ENCODE data around the gene TEX2. TPM values are rescaled to one million over a fixed set of nuclear protein-coding genes. Genes with fewer than 3 reads are reported as not detected.

Gene TEX2
- total and polyA plus RNA-seq, 2 of the 13 experiments (the other 11 are each of a cell fraction or from before 2014, with no cell fraction given) = 21.4 to 37.7 TPM

DNA sequence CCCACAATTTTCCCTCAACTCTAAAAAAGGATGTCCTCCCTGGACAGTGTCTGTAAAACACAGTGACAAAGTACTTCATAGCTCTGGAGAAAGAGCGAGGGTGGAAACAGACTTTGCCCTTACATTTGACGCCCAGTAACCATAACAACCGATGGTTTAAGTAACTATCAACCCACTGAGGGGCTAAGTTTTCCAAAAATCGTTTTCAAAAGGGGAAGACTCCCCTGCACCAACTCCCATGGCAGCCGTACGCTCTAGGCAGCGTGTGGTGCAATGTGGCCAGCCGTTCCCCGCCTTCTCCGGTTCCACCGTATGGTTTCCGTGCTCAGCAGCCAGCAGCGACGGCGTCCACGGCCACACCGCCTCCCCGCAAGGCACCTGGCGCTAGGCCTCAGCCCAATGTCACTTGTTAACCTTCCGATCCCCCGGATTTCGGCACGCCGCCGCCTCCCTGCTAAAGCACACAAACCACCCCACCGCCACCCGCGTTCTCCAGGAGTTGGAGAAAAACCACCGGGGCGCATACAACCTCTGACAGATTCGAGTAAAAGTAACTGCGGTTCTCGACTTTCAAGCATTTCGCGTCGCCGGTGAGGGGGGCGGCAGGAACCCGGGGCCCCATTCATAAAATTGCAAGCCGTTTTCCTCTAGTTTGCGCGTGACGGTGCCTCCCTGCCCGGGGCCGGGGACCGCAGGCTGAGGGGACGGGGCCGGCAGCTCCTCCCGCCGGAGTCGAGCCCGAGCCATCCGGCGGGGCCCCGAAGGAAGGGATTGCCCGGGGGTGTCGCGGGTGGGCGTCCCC, 661 bp downstream of the TEX2 start (continued):
- no peak; the same call in 1 of the 2 replicates for TF ChIP-seq ZBTB43 (CRISPR knock-in tag; conservative IDR thresholded peaks at IDR 0.05)
- TF ChIP-seq, protein P1, sequence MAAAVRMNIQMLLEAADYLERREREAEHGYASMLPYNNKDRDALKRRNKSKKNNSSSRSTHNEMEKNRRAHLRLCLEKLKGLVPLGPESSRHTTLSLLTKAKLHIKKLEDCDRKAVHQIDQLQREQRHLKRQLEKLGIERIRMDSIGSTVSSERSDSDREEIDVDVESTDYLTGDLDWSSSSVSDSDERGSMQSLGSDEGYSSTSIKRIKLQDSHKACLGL (CRISPR knock-in tag; IDR thresholded peaks at IDR 0.05) = peak; percentile 36; the same call in 1 of the 2 replicates
- TF ChIP-seq, protein P2, sequence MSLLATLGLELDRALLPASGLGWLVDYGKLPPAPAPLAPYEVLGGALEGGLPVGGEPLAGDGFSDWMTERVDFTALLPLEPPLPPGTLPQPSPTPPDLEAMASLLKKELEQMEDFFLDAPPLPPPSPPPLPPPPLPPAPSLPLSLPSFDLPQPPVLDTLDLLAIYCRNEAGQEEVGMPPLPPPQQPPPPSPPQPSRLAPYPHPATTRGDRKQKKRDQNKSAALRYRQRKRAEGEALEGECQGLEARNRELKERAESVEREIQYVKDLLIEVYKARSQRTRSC (CRISPR knock-in tag; IDR thresholded peaks at IDR 0.05; ENCODE audit: low read depth) = no peak
- TF ChIP-seq, protein P3, sequence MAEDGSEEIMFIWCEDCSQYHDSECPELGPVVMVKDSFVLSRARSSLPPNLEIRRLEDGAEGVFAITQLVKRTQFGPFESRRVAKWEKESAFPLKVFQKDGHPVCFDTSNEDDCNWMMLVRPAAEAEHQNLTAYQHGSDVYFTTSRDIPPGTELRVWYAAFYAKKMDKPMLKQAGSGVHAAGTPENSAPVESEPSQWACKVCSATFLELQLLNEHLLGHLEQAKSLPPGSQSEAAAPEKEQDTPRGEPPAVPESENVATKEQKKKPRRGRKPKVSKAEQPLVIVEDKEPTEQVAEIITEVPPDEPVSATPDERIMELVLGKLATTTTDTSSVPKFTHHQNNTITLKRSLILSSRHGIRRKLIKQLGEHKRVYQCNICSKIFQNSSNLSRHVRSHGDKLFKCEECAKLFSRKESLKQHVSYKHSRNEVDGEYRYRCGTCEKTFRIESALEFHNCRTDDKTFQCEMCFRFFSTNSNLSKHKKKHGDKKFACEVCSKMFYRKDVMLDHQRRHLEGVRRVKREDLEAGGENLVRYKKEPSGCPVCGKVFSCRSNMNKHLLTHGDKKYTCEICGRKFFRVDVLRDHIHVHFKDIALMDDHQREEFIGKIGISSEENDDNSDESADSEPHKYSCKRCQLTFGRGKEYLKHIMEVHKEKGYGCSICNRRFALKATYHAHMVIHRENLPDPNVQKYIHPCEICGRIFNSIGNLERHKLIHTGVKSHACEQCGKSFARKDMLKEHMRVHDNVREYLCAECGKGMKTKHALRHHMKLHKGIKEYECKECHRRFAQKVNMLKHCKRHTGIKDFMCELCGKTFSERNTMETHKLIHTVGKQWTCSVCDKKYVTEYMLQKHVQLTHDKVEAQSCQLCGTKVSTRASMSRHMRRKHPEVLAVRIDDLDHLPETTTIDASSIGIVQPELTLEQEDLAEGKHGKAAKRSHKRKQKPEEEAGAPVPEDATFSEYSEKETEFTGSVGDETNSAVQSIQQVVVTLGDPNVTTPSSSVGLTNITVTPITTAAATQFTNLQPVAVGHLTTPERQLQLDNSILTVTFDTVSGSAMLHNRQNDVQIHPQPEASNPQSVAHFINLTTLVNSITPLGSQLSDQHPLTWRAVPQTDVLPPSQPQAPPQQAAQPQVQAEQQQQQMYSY (CRISPR knock-in tag; IDR thresholded peaks at IDR 0.05) = peak; percentile 15; the same call in 1 of the 2 replicates
- TF ChIP-seq ZNF260 (CRISPR knock-in tag; IDR thresholded peaks at IDR 0.05; ENCODE audit: borderline replicate concordance, low read depth) = no peak
- TF ChIP-seq KDM5B (CRISPR knock-in tag; IDR thresholded peaks at IDR 0.05; ENCODE audit: borderline replicate concordance) = peak; percentile 77
- 0 out of 2 replicates have a peak, but pooled peaks have one; percentile 45 for TF ChIP-seq ZNF816 (CRISPR knock-in tag; IDR thresholded peaks at IDR 0.05; ENCODE audit: borderline replicate concordance)
- peak; percentile 15; the same call in 1 of the 2 replicates for TF ChIP-seq NRL (CRISPR knock-in tag; IDR thresholded peaks at IDR 0.05; ENCODE audit: borderline replicate concordance)
- no peak for TF ChIP-seq MTA3 (CRISPR knock-in tag; IDR thresholded peaks at IDR 0.05)
- no peak for TF ChIP-seq RBFOX2 (IDR thresholded peaks at IDR 0.05; ENCODE audit: low read depth, low read length)
- no peak; the same call in 1 of the 2 replicates for TF ChIP-seq ZSCAN22 (CRISPR knock-in tag; IDR thresholded peaks at IDR 0.05)
- peak; percentile 92 for TF ChIP-seq RBM39 (IDR thresholded peaks at IDR 0.05; ENCODE audit: low read depth, low read length, poor library complexity, severe bottlenecking)
- TF ChIP-seq, protein P4, sequence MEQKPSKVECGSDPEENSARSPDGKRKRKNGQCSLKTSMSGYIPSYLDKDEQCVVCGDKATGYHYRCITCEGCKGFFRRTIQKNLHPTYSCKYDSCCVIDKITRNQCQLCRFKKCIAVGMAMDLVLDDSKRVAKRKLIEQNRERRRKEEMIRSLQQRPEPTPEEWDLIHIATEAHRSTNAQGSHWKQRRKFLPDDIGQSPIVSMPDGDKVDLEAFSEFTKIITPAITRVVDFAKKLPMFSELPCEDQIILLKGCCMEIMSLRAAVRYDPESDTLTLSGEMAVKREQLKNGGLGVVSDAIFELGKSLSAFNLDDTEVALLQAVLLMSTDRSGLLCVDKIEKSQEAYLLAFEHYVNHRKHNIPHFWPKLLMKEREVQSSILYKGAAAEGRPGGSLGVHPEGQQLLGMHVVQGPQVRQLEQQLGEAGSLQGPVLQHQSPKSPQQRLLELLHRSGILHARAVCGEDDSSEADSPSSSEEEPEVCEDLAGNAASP (CRISPR knock-in tag; IDR thresholded peaks at IDR 0.05; ENCODE audit: borderline replicate concordance) = peak; percentile 12; the same call in 1 of the 2 replicates
- 0 out of 2 replicates have a peak, but pooled peaks have one; percentile 48 for TF ChIP-seq ZNF253 (CRISPR knock-in tag; IDR thresholded peaks at IDR 0.05; ENCODE audit: borderline replicate concordance)
- peak; percentile 70; the same call in 1 of the 2 replicates for TF ChIP-seq IRF9 (CRISPR knock-in tag; IDR thresholded peaks at IDR 0.05; ENCODE audit: borderline replicate concordance)
- no peak for TF ChIP-seq PPARG (CRISPR knock-in tag; conservative IDR thresholded peaks at IDR 0.05)
- TF ChIP-seq ZNF577 (CRISPR knock-in tag; IDR thresholded peaks at IDR 0.05; ENCODE audit: borderline replicate concordance, low read depth) = no peak
- no peak for TF ChIP-seq ATRX (CRISPR knock-in tag; IDR thresholded peaks at IDR 0.05; ENCODE audit: borderline replicate concordance)

All from HepG2 (cell line).